B cell (primary cell): Measurements from ENCODE around the gene GSX1.

Experiments
- CTCF ChIP-seq: fragments of 200-600 bp; IDR thresholded peaks from one replicate; pipeline ENCODE4 v1.8.0; 2022; ENCODE audit warnings: antibody characterized with exemption, mild to moderate bottlenecking
- EZH2 ChIP-seq: IDR thresholded peaks from 2 replicates; pipeline ENCODE4 v1.6.1; 2012; ENCODE audit warnings: borderline replicate concordance, low read depth, mild to moderate bottlenecking, moderate library complexity, low read length; ENCODE audit not compliant: insufficient read depth, poor library complexity, severe bottlenecking

GRCh38 chr13:27810461-27810860 is 18.2 kb downstream of the GSX1 start:
- TF ChIP-seq CTCF (no peak), EZH2 (no peak)
